Bronchial epithelial cell (primary cell): ENCODE results near the gene CNPY2. TPM values are rescaled to one million over a fixed set of nuclear protein-coding genes. Genes with fewer than 3 reads are reported as not detected.
"Not testable (repeated sequence)": the region's sequence is repeated elsewhere in the genome, so short reads cannot be mapped to it uniquely, and the experiment has no call there.

Experiments used
- DNase-seq: peaks from one replicate; pipeline ENCODE4 v3.0.0-alpha.2; 2010; ENCODE audit warnings: low read depth
- FAIRE-seq: peaks from 2 replicates; lab custom pipeline; 2011; peaks lifted over from hg19 to GRCh38; lab: Jason Lieb, UNC
- H3K27me3 ChIP-seq: 2 replicates; pipeline ENCODE4 v1.5.1; 2011; ENCODE audit warnings: low read length; ENCODE audit not compliant: control insufficient read depth, insufficient read depth
- H3K36me3 ChIP-seq: 2 replicates; pipeline ENCODE4 v1.5.1; 2011; ENCODE audit warnings: low read length; ENCODE audit not compliant: control insufficient read depth, insufficient read depth
- H3K4me3 ChIP-seq: 2 replicates; pipeline ENCODE4 v1.5.1; 2011; ENCODE audit warnings: mild to moderate bottlenecking, low read depth, low read length, control low read depth
- CTCF ChIP-seq: IDR thresholded peaks from 2 replicates; pipeline ENCODE4 v1.5.1; 2011; ENCODE audit warnings: mild to moderate bottlenecking, moderate library complexity, low read length, control low read depth, inconsistent platforms; ENCODE audit not compliant: insufficient read depth, severe bottlenecking
- total RNA-seq: library from RNA; depleted of rRNA; stranded (reverse); fragments of >200 nt; gene quantifications from 2 replicates; pipeline ENCODE4 v1.2.1, GENCODE V29; 2014

Gene CNPY2
- total RNA-seq, 1 donor from 2014 or later = 91.1 TPM

GRCh38 chr12:56341616-56342015, 25.8 kb upstream of the CNPY2 start:
- no peak for TF ChIP-seq CTCF
- no peak overlapping the region for H3K4me3 ChIP-seq
- peaks cover 7% of the 10 kb centered on the region for H3K36me3 ChIP-seq
- H3K27me3 ChIP-seq = no peaks in the 10 kb centered on the region
- DNase-seq (no peak), FAIRE-seq (no peak)

GRCh38 chr12:56339158-56339422, 23.3 kb upstream of the CNPY2 start:
- no peaks in the 10 kb centered on the region for H3K27me3 ChIP-seq
- TF ChIP-seq CTCF = no peak
- DNase-seq (no peak), FAIRE-seq (no peak)
- peaks cover 7% of the 10 kb centered on the region for H3K36me3 ChIP-seq
- H3K4me3 ChIP-seq = no peak overlapping the region

- Histone ChIP-seq H3K4me3 (no peak within 1 kb of the TSS), H3K27me3 (no peaks in the 10 kb centered on the region), H3K36me3 (peaks cover 3% of the 10 kb centered on the region)
- peak; percentile 93 for DNase-seq
- FAIRE-seq = no peak
- TF ChIP-seq CTCF = no peak
These were observed 22.7 kb upstream of the CNPY2 start, which contains the start of gene IL23A for GRCh38 chr12:56338308-56339157. TSS of gene IL23A (plus strand) at chr12:56338884. CDS start at chr12:56339045, 161 bp downstream.

- TF ChIP-seq CTCF = no peak
- FAIRE-seq (no peak), DNase-seq (peak; percentile 10)
- H3K36me3 ChIP-seq = peaks cover 1% of the 10 kb centered on the region
- H3K4me3 ChIP-seq = no peak overlapping the region
- no peaks in the 10 kb centered on the region for H3K27me3 ChIP-seq
These were observed 22.0 kb upstream of the CNPY2 start for GRCh38 chr12:56337753-56338251.

GRCh38 chr12:56336361-56337167, 20.8 kb upstream of the CNPY2 start:
- no peaks in the 10 kb centered on the region for H3K36me3 ChIP-seq
- FAIRE-seq (no peak), DNase-seq (no peak)
- H3K27me3 ChIP-seq = no peaks in the 10 kb centered on the region
- no peak for TF ChIP-seq CTCF
- H3K4me3 ChIP-seq = no peak overlapping the region

GRCh38 chr12:56335527-56335926, 19.7 kb upstream of the CNPY2 start:
- H3K36me3 ChIP-seq, DNase-seq, FAIRE-seq, H3K27me3 ChIP-seq, H3K4me3 ChIP-seq: not testable (repeated sequence)
